HepG2 (cell line): Measurements from ENCODE around the gene HNRNPF. TPM values are rescaled to one million over a fixed set of nuclear protein-coding genes. Genes with fewer than 3 reads are reported as not detected.
A peak's percentile ranks its signal among the peaks of the same experiment; 100 is the strongest.

Experiments
- ATAC-seq: fragments of 200-7000 bp; cut with Tn5 transposase; 3 replicates; pipeline ENCODE4 v1.9.1; 2020; ENCODE audit warnings: mild to moderate bottlenecking, moderate library complexity
- BruUV-seq: library from RNA; stranded (reverse); fragments of 400-500 nt; replicated peaks from 2 replicates; lab custom pipeline; 2021; lab: Mats Ljungman, UMichigan
- CTCF ChIA-PET: fragments of 300-600 bp; formaldehyde crosslinking; extraction: SDS; loops from one replicate; lab custom pipeline; 2021; ENCODE audit warnings: low total read pairs, inconsistent platforms, low intra/inter-chr PET ratio; lab: Yijun Ruan, JAX
- POLR2A ChIA-PET: fragments of 350-600 bp; sonication (Branson Sonifier 250); formaldehyde crosslinking; loops from one replicate; lab custom pipeline; 2020; ENCODE audit warnings: antibody characterized with exemption, inconsistent platforms; lab: Yijun Ruan, JAX
- DNase-seq: peaks from one replicate; pipeline ENCODE4 v3.0.0-alpha.2; 2015; ENCODE audit warnings: low spot score
- FAIRE-seq: peaks from 3 replicates; lab custom pipeline; 2011; peaks lifted over from hg19 to GRCh38; lab: Jason Lieb, UNC
- H2AFZ ChIP-seq: one replicate; pipeline ENCODE4 v1.6.1; 2011; ENCODE audit warnings: low read length, inconsistent platforms
- H3K27ac ChIP-seq: fragments of 300-600 bp; 3 replicates; pipeline ENCODE4 v1.8.0; 2011; ENCODE audit warnings: mixed run types, mild to moderate bottlenecking, mixed read lengths, low read length, inconsistent platforms; ENCODE audit not compliant: insufficient read depth; ENCODE audit errors: extremely low read length
- H3K27me3 ChIP-seq, 2 experiments: fragments of 200-600 bp in 1 of 2; 2 replicates in 1 of 2; 3 replicates in 1 of 2; pipeline versions ENCODE4 v1.6.0 to v1.8.0; 2011; ENCODE audit warnings: low read length in 2 of 2, mild to moderate bottlenecking in 2 of 2, moderate library complexity in 2 of 2, inconsistent platforms in 1 of 2; ENCODE audit not compliant: insufficient read depth in 2 of 2, control insufficient read depth in 1 of 2
- H3K36me3 ChIP-seq, 2 experiments: fragments of 200-600 bp in 1 of 2; replicated peaks in 1 of 2; 2 replicates in 1 of 2; 3 replicates in 1 of 2; pipeline versions ENCODE4 v1.5.1 to v1.8.0; 2011; ENCODE audit warnings: low read length in 2 of 2, inconsistent platforms in 1 of 2; ENCODE audit not compliant: insufficient read depth in 2 of 2, control insufficient read depth in 1 of 2
- H3K4me1 ChIP-seq: 2 replicates; pipeline ENCODE4 v1.5.1; 2012; ENCODE audit warnings: low read length, inconsistent platforms; ENCODE audit not compliant: insufficient read depth
- H3K4me2 ChIP-seq: 2 replicates; pipeline ENCODE4 v1.6.0; 2011; ENCODE audit warnings: low read depth, low read length, inconsistent platforms
- H3K4me3 ChIP-seq, 3 experiments: fragments of 200-600 bp in 1 of 3; sonication (generic), shearing (Covaris generic) in 1 of 3; replicated peaks in 1 of 3; 2 replicates each; pipeline ENCODE4 v1.5.1; 2011 to 2016; ENCODE audit warnings: low read length in 3 of 3, inconsistent platforms in 2 of 3, low read depth in 2 of 3, mild to moderate bottlenecking in 2 of 3, control low read depth in 1 of 3, mixed read lengths in 1 of 3; ENCODE audit not compliant: insufficient read depth in 1 of 3
- H3K79me2 ChIP-seq: one replicate; pipeline ENCODE4 v1.6.1; 2011; ENCODE audit warnings: low read length, inconsistent platforms; ENCODE audit not compliant: insufficient read depth
- H3K9ac ChIP-seq: 2 replicates; pipeline ENCODE4 v1.6.0; 2011; ENCODE audit warnings: mild to moderate bottlenecking, low read depth, low read length, inconsistent platforms; ENCODE audit not compliant: insufficient read depth
- H3K9me3 ChIP-seq: 2 replicates; pipeline ENCODE4 v1.5.1; 2012; ENCODE audit warnings: mild to moderate bottlenecking, low read length
- H4K20me1 ChIP-seq: 2 replicates; pipeline ENCODE4 v1.6.0; 2011; ENCODE audit warnings: inconsistent platforms, mild to moderate bottlenecking, low read length, moderate library complexity; ENCODE audit not compliant: insufficient read depth
- CENPT ChIP-seq: sonication (generic); formaldehyde crosslinking; IDR thresholded peaks from 2 replicates; pipeline ENCODE4 v1.8.0; 2022; ENCODE audit warnings: low read depth, mild to moderate bottlenecking, moderate library complexity, missing genetic modification reagents
- CSRNP1 ChIP-seq: sonication (generic); formaldehyde crosslinking; IDR thresholded peaks from 2 replicates; pipeline ENCODE4 v1.8.1; 2023; ENCODE audit warnings: mild to moderate bottlenecking, missing genetic modification reagents
- FOSL2 ChIP-seq: sonication (generic); formaldehyde crosslinking; IDR thresholded peaks from 2 replicates; pipeline ENCODE4 v1.4.0; 2020; ENCODE audit warnings: missing genetic modification reagents
- HNRNPUL1 ChIP-seq: fragments of 200-400 bp; formaldehyde crosslinking; IDR thresholded peaks from 2 replicates; pipeline ENCODE4 v1.6.1; 2017; ENCODE audit warnings: low read depth, mild to moderate bottlenecking, low read length, moderate library complexity
- YY1 ChIP-seq: IDR thresholded peaks from 2 replicates; pipeline ENCODE4 v1.6.1; 2011; ENCODE audit warnings: low read length, low read depth, moderate library complexity, mild to moderate bottlenecking; ENCODE audit not compliant: insufficient read depth, insufficient replicate concordance
- ZNF7 ChIP-seq: IDR thresholded peaks from 2 replicates; pipeline ENCODE4 v1.6.1; 2016; ENCODE audit warnings: missing biosample characterization, missing genetic modification reagents
- WGBS: methylation state at CpG from one replicate; pipeline ENCODE4 v1.1.6; 2017; ENCODE audit warnings: low lambda C conversion rate; 5-methylcytosine and 5-hydroxymethylcytosine counted together
- in situ Hi-C: cut with HindIII; loops from 2 replicates; pipeline ENCODE4 v1.10.0; 2017; ENCODE audit warnings: low pct_unique_long_range_greater_than_20kb; ENCODE audit not compliant: extremely low pct_ligation_motif_present
- intact Hi-C: fragments of 100-400 bp; cut with micrococcal nuclease; formaldehyde crosslinking; loops from one replicate; pipeline ENCODE4 v1.10.0; 2022; ENCODE audit not compliant: unreplicated experiment
- polyA plus RNA-seq, 8 experiments: library from polyadenylated mRNA; depleted of rRNA in 3 of 8; stranded (reverse) in 7 of 8; unstranded in 1 of 8; fragments of >200 nt; fragmentation: Illumina TruSeq in 4 of 8; extraction: Trizol in 4 of 8; gene quantifications; 2 replicates each; pipeline versions ENCODE4 v1.2.1 to v1.2.3, GENCODE V29; 2011 to 2016; ENCODE audit warnings: low read depth in 4 of 8, missing spikeins in 1 of 8, mixed read lengths in 1 of 8; ENCODE audit not compliant: insufficient read depth in 1 of 8
- total RNA-seq, 5 experiments: library from RNA; depleted of rRNA; stranded (reverse); fragments of >200 nt; fragmentation: Illumina TruSeq; extraction: Trizol; gene quantifications; 2 replicates each; pipeline ENCODE4 v1.2.3, GENCODE V29; 2016; ENCODE audit warnings: low read depth in 1 of 5

The HNRNPF gene
- total and polyA plus RNA-seq, 2 of the 13 experiments (the other 11 are each of a cell fraction or from before 2014, with no cell fraction given) = 166 to 308 TPM

DNA sequence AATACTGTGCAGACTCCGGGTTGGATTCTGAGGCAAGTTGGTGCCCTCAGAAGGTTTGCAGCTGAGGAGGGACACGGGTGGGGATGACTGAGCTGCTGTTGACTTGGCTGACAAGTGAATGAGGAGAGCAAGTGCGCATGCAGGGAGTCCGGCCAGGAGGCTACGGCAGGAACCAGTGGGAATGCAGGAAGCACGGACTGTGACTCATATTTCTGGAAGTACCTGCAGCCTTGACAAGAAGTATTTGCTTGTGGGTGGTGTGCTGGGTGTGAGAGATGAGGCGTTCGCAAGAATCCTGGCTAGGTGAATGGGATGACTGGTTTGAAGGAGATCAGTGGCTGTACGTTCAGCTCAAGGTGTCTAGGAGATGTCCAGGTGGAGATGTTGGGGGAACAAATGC is 68.4 kb downstream of the HNRNPF start:
- ATAC-seq (no peak), DNase-seq (no peak), FAIRE-seq (no peak)
- Histone ChIP-seq H3K36me3 (no peaks in the 10 kb centered on the region), H2AFZ (no peak overlapping the region), H3K4me2 (no peak overlapping the region), H3K27ac (no peak overlapping the region), H4K20me1 (no peaks in the 10 kb centered on the region), H3K9me3 (no peaks in the 10 kb centered on the region), H3K4me3 (no peak overlapping the region), H3K9ac (no peak overlapping the region), H3K79me2 (no peaks in the 10 kb centered on the region), H3K27me3 (peaks cover 0 to 32% of the 10 kb centered on the region in 2 experiments; a peak in 4 of 5 replicates), H3K4me1 (peaks cover 27% of the 10 kb centered on the region)
- in situ Hi-C loops = no loop called here
- WGBS = 37% methylated on average over 9 of the region's 9 CpGs
- intact Hi-C loops = no loop called here
- no TSS peak for BruUV-seq
- TF ChIP-seq CENPT (no peak), FOSL2 (peak; percentile 35; the same call in 1 of the 2 replicates)
- ChIA-PET POLR2A (no interaction called here), CTCF (no interaction called here)

- no TSS peak for BruUV-seq
- intact Hi-C loops = no loop called here
- Histone ChIP-seq H2AFZ (no peak overlapping the region), H3K36me3 (no peaks in the 10 kb centered on the region), H3K27ac (no peak overlapping the region), H4K20me1 (no peaks in the 10 kb centered on the region), H3K4me2 (no peak overlapping the region), H3K79me2 (no peaks in the 10 kb centered on the region), H3K9me3 (no peaks in the 10 kb centered on the region), H3K9ac (no peak overlapping the region), H3K27me3 (peaks cover 0 to 32% of the 10 kb centered on the region in 2 experiments; a peak in 4 of 5 replicates), H3K4me1 (peaks cover 27% of the 10 kb centered on the region), H3K4me3 (no peak overlapping the region)
- FAIRE-seq (no peak), ATAC-seq (no peak), DNase-seq (no peak)
- WGBS = 57% methylated on average over 6 of the region's 6 CpGs
- in situ Hi-C loops = no loop called here
- TF ChIP-seq ZNF7 (CRISPR knock-in tag) = no peak
- TF ChIP-seq CSRNP1 = no peak
- TF ChIP-seq YY1 = no peak
- no peak for TF ChIP-seq HNRNPUL1
- POLR2A ChIA-PET = no interaction called here
- CTCF ChIA-PET = no interaction called here
These were observed 68.9 kb downstream of the HNRNPF start for GRCh38 chr10:43340101-43340500.
